HG03432 (cell line): ENCODE measurements around the gene VWCE.

Experiments used
- ATAC-seq: cut with Tn5 transposase; IDR thresholded peaks from one replicate; pipeline ENCODE4 v1.9.1; 2021; ENCODE audit warnings: mild to moderate bottlenecking, moderate library complexity; ENCODE audit not compliant: unreplicated experiment

VWCE gene

GRCh38 chr11:61287338-61287977 is 7.7 kb downstream of the VWCE start:
- no peak for ATAC-seq

GRCh38 chr11:61283613-61284012 is 11.5 kb downstream of the VWCE start:
- no peak for ATAC-seq

GRCh38 chr11:61281581-61282250 is 13.4 kb downstream of the VWCE start:
- no peak for ATAC-seq

- ATAC-seq = no peak
Measured at GRCh38 chr11:61280883-61281580, 14.1 kb downstream of the VWCE start.

GRCh38 chr11:61279934-61280659 is 15.0 kb downstream of the VWCE start:
- ATAC-seq = no peak

GRCh38 chr11:61278001-61278470 is 17.1 kb downstream of the VWCE start:
- ATAC-seq = no peak

GRCh38 chr11:61277186-61278000 is 17.7 kb downstream of the VWCE start:
- no peak for ATAC-seq

GRCh38 chr11:61275191-61275590 is 19.9 kb downstream of the VWCE start:
- no peak for ATAC-seq

- no peak for ATAC-seq
Measured at GRCh38 chr11:61274084-61274483, 21.0 kb downstream of the VWCE start.

- no peak for ATAC-seq
Measured at GRCh38 chr11:61273178-61274078, 21.7 kb downstream of the VWCE start.

- ATAC-seq = no peak
Measured at GRCh38 chr11:61272731-61273130, 22.4 kb downstream of the VWCE start.

GRCh38 chr11:61270354-61271076 is 24.6 kb downstream of the VWCE start:
- ATAC-seq = no peak

GRCh38 chr11:61268588-61269250 is 26.4 kb downstream of the VWCE start:
- no peak for ATAC-seq

GRCh38 chr11:61267437-61267841 is 27.7 kb downstream of the VWCE start:
- no peak for ATAC-seq

- ATAC-seq = no peak
Measured at GRCh38 chr11:61266602-61267001, 28.5 kb downstream of the VWCE start.

GRCh38 chr11:61265357-61265756 is 29.8 kb downstream of the VWCE start:
- no peak for ATAC-seq

- ATAC-seq = no peak
Measured at GRCh38 chr11:61264795-61265194, 30.3 kb downstream of the VWCE start.

- no peak for ATAC-seq
Measured at GRCh38 chr11:61264371-61264770, 30.7 kb downstream of the VWCE start.
